GM12878 (cell line): ENCODE measurements around the gene ATP5F1D.

Source experiments
- CTCF ChIP-seq, 3 experiments: IDR thresholded peaks in 2 of 3; conservative IDR thresholded peaks in 1 of 3; 2 replicates each; pipeline ENCODE4 v1.5.1; 2011; ENCODE audit warnings: low read depth in 3 of 3, low read length in 3 of 3, mild to moderate bottlenecking in 3 of 3, control low read depth in 2 of 3, moderate library complexity in 2 of 3, inconsistent platforms in 1 of 3, mixed read lengths in 1 of 3; ENCODE audit not compliant: control insufficient read depth in 2 of 3, insufficient read depth in 1 of 3; ENCODE audit errors: extremely low read depth in 1 of 3
- GABPA ChIP-seq: IDR thresholded peaks from 2 replicates; pipeline ENCODE4 v1.6.1; 2014; ENCODE audit warnings: antibody characterized with exemption, low read depth, mild to moderate bottlenecking, inconsistent platforms
- NR2C2 ChIP-seq: IDR thresholded peaks from 2 replicates; pipeline ENCODE4 v1.6.1; 2011; ENCODE audit warnings: borderline replicate concordance, low read depth; ENCODE audit not compliant: control insufficient read depth, insufficient read length

- TF ChIP-seq CTCF (IDR thresholded peaks at IDR 0.05 in 2 of 3, conservative IDR thresholded peaks at IDR 0.05 in 1 of 3; ENCODE audit: control insufficient read depth in 2 of 3, extremely low read depth in 1 of 3, insufficient read depth in 1 of 3, low read depth in 3 of 3, low read length in 3 of 3): no peak
- TF ChIP-seq GABPA: no peak
- TF ChIP-seq NR2C2: no peak
These were observed 26.9 kb downstream of the ATP5F1D start for GRCh38 chr19:1268226-1269064.
